Epithelial cell of prostate (primary cell): ENCODE data around the gene NME5.
"Not testable (repeated sequence)": the region's sequence is repeated elsewhere in the genome, so short reads cannot be mapped to it uniquely, and the experiment has no call there.

Source experiments
- DNase-seq: peaks from one replicate; pipeline ENCODE4 v3.0.0-alpha.2; 2011; ENCODE audit warnings: low read depth, low spot score
- H3K27ac ChIP-seq: fragments of 450-650 bp; 2 replicates; pipeline ENCODE4 v1.5.1; 2017; ENCODE audit warnings: mild to moderate bottlenecking

NME5 gene

DNA sequence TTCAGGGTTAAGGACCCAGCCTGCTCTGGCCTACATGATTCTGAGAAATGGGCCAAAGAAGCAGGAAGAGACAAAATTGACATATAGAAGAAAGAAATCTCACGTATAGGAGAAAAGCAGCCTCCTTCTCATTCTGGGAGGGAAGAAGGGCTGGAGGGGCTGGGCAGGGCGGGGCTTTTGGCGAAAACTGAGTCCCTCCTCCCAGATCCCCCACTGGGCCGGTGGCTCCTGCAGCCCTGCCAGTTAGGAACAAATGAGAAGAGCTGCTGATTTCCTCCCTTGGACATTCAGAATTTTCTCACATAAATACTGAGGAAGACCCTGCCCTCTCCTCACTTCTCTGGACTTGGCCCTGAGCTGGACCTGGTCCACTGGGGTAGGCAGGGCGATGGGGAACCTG is 55.5 kb downstream of the NME5 start, which contains the start of gene WNT8A:
Gene WNT8A, plus strand, starts transcription at position 332 of the 400 bp plus-strand sequence. CDS start 95 bp downstream, outside the sequence.
- no peak within 1 kb of the TSS for H3K27ac ChIP-seq

GRCh38 chr5:138082033-138082432 is 57.2 kb downstream of the NME5 start:
- no peak for DNase-seq
- H3K27ac ChIP-seq, result no peak overlapping the region

More for the DNA sequence above, 55.5 kb downstream of the NME5 start, which contains the start of gene WNT8A:
- DNase-seq, result no peak

GRCh38 chr5:138078006-138078643 is 61.1 kb downstream of the NME5 start:
- H3K27ac ChIP-seq, result no peak overlapping the region
- DNase-seq, result no peak

- no peak overlapping the region for H3K27ac ChIP-seq
Observed at GRCh38 chr5:138077064-138077696, 62.0 kb downstream of the NME5 start.

GRCh38 chr5:138070026-138070425 is 69.2 kb downstream of the NME5 start:
- not testable (repeated sequence) for H3K27ac ChIP-seq, DNase-seq

More at GRCh38 chr5:138077064-138077696, 62.0 kb downstream of the NME5 start:
- DNase-seq, result no peak

GRCh38 chr5:138068742-138069600 is 70.3 kb downstream of the NME5 start:
- no peak for DNase-seq
- H3K27ac ChIP-seq, result no peak overlapping the region

DNA sequence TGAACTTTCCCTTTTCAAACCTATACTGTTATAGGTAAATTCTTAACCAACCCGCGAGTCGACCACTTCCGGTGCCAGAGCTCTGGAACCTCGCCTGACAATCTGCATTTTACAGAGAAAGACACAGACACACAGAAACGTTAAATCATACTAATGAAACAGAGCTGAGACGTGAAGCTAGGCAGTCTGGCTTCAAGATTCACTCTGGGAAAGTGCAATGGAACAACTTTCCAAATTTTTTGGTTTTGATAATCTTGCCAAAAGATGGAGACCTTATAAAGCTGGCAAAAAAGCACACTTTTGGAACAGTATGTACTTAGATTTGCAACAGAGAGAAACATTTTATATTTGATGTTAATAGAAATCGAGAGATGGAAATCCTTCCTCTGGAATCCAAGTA is 71.3 kb downstream of the NME5 start:
- H3K27ac ChIP-seq, result no peak overlapping the region
- no peak for DNase-seq
